ENCODE measurements around the gene CFAP77. TPM values are rescaled to one million over a fixed set of nuclear protein-coding genes. Genes with fewer than 3 reads are reported as not detected.

The CFAP77 gene
- polyA plus RNA-seq, 1 donor from 2014 or later = not detected

- no peaks in the 10 kb centered on the region for H3K9me2 ChIP-seq (ENCODE audit: insufficient read depth, low read length)
- no peaks in the 10 kb centered on the region for H3K79me2 ChIP-seq (replicated peaks; ENCODE audit: insufficient read depth, low read length)
- H3K4me2 ChIP-seq (ENCODE audit: low read length) = no peak overlapping the region
- H3K27ac ChIP-seq (ENCODE audit: low read length) = no peak overlapping the region
- H3K9me3 ChIP-seq (ENCODE audit: low read length) = no peaks in the 10 kb centered on the region
- H3F3A ChIP-seq (ENCODE audit: insufficient read depth, low read length, poor library complexity, severe bottlenecking) = no peaks in the 10 kb centered on the region
- H3K27me3 ChIP-seq (ENCODE audit: insufficient read depth, low read depth, low read length) = peaks cover 100% of the 10 kb centered on the region
- H3K4me3 ChIP-seq (ENCODE audit: low read length) = no peak overlapping the region
- no peak overlapping the region for H2AFZ ChIP-seq (ENCODE audit: low read depth, low read length)
- no peaks in the 10 kb centered on the region for H3K36me3 ChIP-seq (ENCODE audit: insufficient read depth, low read length)
- TF ChIP-seq EP300 (conservative IDR thresholded peaks at IDR 0.05; ENCODE audit: poor library complexity, severe bottlenecking) = no peak
- TF ChIP-seq, protein P1, sequence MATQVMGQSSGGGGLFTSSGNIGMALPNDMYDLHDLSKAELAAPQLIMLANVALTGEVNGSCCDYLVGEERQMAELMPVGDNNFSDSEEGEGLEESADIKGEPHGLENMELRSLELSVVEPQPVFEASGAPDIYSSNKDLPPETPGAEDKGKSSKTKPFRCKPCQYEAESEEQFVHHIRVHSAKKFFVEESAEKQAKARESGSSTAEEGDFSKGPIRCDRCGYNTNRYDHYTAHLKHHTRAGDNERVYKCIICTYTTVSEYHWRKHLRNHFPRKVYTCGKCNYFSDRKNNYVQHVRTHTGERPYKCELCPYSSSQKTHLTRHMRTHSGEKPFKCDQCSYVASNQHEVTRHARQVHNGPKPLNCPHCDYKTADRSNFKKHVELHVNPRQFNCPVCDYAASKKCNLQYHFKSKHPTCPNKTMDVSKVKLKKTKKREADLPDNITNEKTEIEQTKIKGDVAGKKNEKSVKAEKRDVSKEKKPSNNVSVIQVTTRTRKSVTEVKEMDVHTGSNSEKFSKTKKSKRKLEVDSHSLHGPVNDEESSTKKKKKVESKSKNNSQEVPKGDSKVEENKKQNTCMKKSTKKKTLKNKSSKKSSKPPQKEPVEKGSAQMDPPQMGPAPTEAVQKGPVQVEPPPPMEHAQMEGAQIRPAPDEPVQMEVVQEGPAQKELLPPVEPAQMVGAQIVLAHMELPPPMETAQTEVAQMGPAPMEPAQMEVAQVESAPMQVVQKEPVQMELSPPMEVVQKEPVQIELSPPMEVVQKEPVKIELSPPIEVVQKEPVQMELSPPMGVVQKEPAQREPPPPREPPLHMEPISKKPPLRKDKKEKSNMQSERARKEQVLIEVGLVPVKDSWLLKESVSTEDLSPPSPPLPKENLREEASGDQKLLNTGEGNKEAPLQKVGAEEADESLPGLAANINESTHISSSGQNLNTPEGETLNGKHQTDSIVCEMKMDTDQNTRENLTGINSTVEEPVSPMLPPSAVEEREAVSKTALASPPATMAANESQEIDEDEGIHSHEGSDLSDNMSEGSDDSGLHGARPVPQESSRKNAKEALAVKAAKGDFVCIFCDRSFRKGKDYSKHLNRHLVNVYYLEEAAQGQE (IDR thresholded peaks at IDR 0.05; ENCODE audit: borderline replicate concordance) = no peak
- TF ChIP-seq EZH2 (IDR thresholded peaks at IDR 0.05; ENCODE audit: borderline replicate concordance, insufficient read depth, low read length, poor library complexity, severe bottlenecking) = no peak
- no peak for TF ChIP-seq RAD21 (conservative IDR thresholded peaks at IDR 0.05)
- TF ChIP-seq POLR2AphosphoS5 (IDR thresholded peaks at IDR 0.05) = peak; percentile 9
- TF ChIP-seq MXI1 (conservative IDR thresholded peaks at IDR 0.05; ENCODE audit: poor library complexity, severe bottlenecking) = no peak
- no peak overlapping the region for H3K9ac ChIP-seq (ENCODE audit: low read length)
- H4K20me1 ChIP-seq (ENCODE audit: insufficient read depth) = no peaks in the 10 kb centered on the region
Measured at GRCh38 chr9:132584601-132585560, 174.9 kb downstream of the CFAP77 start.

DNA sequence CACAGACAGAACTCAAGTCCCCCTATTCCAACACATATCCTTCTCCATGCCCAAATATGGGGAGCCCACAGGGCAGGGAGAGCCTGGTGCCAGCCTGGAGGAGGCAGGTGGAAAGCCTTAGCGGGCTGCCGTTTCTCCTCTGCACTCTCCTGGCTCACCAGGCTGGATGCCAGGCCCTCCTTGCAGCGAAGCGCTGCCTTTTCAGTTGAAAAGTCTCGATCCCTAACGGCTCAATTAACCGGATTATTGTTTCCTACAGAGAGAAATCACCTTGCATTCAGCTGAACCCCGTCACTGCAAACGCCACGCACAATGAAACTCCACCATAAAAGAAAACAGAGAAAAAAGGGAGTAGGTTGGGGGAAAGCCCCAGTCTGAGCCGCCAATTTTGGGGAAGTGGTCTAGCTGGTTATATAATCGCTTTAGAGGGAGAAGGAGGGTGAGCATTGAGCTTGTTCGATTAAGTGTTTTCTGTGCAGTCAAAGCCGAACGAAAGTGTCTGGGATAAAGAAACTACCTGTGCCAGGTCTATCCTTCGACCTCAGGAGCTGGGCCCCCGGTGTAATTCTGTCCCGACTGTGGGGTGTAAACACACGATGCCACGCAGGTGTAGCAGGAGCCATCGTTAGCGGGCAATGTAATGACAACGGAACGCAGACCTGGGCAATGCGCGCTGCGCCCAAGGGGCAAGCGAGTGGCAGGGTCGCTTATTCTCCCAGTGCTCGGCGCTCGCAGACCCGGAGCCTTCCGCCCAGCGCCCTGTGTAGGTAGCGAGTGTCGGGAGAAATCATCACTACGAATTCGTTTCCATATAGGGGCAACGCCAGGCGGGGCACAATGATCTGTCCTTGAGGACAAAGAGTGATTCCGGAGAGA is 176.2 kb downstream of the CFAP77 start:
- Histone ChIP-seq H4K20me1 (ENCODE audit: insufficient read depth) (no peaks in the 10 kb centered on the region), H3K9me2 (ENCODE audit: insufficient read depth, low read length) (no peaks in the 10 kb centered on the region)

More for the DNA sequence above, 176.2 kb downstream of the CFAP77 start:
- no peak for TF ChIP-seq EP300 (conservative IDR thresholded peaks at IDR 0.05; ENCODE audit: poor library complexity, severe bottlenecking)
- peak; percentile 29 for TF ChIP-seq TAF1 (IDR thresholded peaks at IDR 0.05; ENCODE audit: low read depth)
- TF ChIP-seq, protein P2, sequence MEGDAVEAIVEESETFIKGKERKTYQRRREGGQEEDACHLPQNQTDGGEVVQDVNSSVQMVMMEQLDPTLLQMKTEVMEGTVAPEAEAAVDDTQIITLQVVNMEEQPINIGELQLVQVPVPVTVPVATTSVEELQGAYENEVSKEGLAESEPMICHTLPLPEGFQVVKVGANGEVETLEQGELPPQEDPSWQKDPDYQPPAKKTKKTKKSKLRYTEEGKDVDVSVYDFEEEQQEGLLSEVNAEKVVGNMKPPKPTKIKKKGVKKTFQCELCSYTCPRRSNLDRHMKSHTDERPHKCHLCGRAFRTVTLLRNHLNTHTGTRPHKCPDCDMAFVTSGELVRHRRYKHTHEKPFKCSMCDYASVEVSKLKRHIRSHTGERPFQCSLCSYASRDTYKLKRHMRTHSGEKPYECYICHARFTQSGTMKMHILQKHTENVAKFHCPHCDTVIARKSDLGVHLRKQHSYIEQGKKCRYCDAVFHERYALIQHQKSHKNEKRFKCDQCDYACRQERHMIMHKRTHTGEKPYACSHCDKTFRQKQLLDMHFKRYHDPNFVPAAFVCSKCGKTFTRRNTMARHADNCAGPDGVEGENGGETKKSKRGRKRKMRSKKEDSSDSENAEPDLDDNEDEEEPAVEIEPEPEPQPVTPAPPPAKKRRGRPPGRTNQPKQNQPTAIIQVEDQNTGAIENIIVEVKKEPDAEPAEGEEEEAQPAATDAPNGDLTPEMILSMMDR (IDR thresholded peaks at IDR 0.05; ENCODE audit: poor library complexity, severe bottlenecking) = no peak
- TF ChIP-seq RAD21 (conservative IDR thresholded peaks at IDR 0.05) = no peak
- no peak for TF ChIP-seq SMC3 (conservative IDR thresholded peaks at IDR 0.05; ENCODE audit: poor library complexity)
- TF ChIP-seq POLR2AphosphoS5 (IDR thresholded peaks at IDR 0.05) = peak; percentile 95
- peak; percentile 57 for TF ChIP-seq EZH2 (IDR thresholded peaks at IDR 0.05; ENCODE audit: borderline replicate concordance, insufficient read depth, low read length, poor library complexity, severe bottlenecking)
- Histone ChIP-seq H3K27me3 (ENCODE audit: insufficient read depth, low read depth, low read length) (peaks cover 100% of the 10 kb centered on the region), H2AFZ (ENCODE audit: low read depth, low read length) (no peak overlapping the region), H3K9ac (ENCODE audit: low read length) (no peak overlapping the region), H3K36me3 (ENCODE audit: insufficient read depth, low read length) (no peaks in the 10 kb centered on the region), H3K4me2 (ENCODE audit: low read length) (no peak overlapping the region), H3K4me3 (ENCODE audit: low read length) (no peak overlapping the region), H3K79me2 (replicated peaks; ENCODE audit: insufficient read depth, low read length) (no peaks in the 10 kb centered on the region), H3K9me3 (ENCODE audit: low read length) (no peaks in the 10 kb centered on the region), H3K27ac (ENCODE audit: low read length) (no peak overlapping the region), H3F3A (ENCODE audit: insufficient read depth, low read length, poor library complexity, severe bottlenecking) (no peaks in the 10 kb centered on the region)
